KBM-7 (cell line): Measurements from ENCODE around the gene MAP3K20.
A peak's percentile ranks its signal among the peaks of the same experiment; 100 is the strongest.
"Not testable (repeated sequence)": the region's sequence is repeated elsewhere in the genome, so short reads cannot be mapped to it uniquely, and the experiment has no call there.

Experiments
- DNase-seq: peaks from one replicate; pipeline ENCODE4 v3.0.0-alpha.2; 2015
- in situ Hi-C: fragments of 300-500 bp; cut with MboI; formaldehyde crosslinking; loops from 2 replicates; pipeline ENCODE4 v1.14.3; 2020; ENCODE audit warnings: low sequenced_read_pairs, low pct_unique_long_range_greater_than_20kb, mixed read lengths

Gene MAP3K20

DNA sequence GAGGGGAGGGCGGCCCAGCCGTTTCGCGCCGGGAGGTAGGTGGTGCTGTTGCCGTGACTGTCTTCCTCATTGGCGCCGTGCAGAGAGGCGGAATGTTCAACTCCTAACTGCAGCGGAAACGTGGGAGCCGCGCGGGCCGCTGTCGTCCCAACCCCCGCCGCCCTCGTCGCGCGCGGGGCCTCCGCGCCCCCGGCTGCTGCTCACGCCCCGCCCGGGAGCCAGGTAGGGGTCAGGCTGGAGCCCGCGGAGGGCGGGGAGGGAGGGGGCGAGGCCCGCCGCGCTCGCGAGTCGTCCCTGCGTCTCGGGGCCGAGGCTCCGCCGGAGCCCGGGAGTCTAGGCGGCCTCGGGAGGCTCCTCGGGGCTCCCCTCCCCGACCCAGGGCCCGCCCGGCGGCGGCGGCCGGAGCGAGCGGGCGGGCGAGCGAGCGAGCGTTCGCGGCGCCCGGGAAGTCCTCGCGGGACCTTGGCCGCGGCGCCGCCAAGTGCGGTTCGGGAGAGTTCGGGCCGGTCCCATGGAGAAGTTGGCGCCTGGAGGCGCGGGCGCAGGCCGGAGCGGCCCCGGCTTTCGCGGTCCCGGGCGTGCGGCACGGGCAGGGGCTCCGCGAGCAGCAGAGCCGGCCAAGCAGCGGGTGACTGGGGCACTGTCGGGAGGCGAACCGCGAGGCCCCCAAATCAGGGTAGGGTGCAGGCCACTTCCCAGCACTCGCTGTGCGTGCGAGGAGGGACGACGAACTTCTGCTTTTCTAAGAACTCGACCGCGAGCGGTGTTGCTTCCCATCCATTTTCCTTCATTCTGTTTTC, at the start of gene MAP3K20:
Gene MAP3K20, plus strand, starts transcription at position 66 of the 800 bp plus-strand sequence. CDS start 15,186 bp downstream, outside the sequence.
- in situ Hi-C loops, result no loop called here
- peak; percentile 93 for DNase-seq

- no peak for DNase-seq
- in situ Hi-C loops, result no loop called here
These were observed 49.2 kb upstream of the MAP3K20 start for GRCh38 chr2:173026479-173026878.

- peak; percentile 85 for DNase-seq
- in situ Hi-C loops, result no loop called here
These were observed 48.2 kb upstream of the MAP3K20 start for GRCh38 chr2:173027181-173028128.

- DNase-seq, result no peak
- in situ Hi-C loops, result no loop called here
These were observed 47.5 kb upstream of the MAP3K20 start for GRCh38 chr2:173028141-173028540.

DNA sequence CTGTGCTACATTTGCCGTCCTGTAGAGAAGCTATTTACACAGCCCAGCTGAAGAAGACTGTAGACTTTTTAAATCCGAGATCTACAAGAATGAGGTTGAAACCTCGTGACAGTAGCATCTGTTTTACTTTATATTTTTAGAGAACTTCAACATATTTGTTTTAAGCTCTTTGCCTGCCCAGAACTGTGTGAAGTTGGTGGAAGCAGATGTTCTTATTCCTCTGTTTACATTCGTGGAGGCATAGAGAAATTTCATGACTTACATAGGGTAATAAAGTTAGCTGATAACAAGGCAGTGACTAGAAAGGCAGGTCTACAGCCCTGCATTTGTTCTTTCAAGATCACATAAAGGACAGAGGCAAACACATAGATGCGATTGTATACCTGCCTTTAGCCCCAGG, 47.0 kb upstream of the MAP3K20 start:
- DNase-seq, result no peak
- in situ Hi-C loops, result no loop called here

- no peak for DNase-seq
- in situ Hi-C loops, result no loop called here
These were observed 44.8 kb upstream of the MAP3K20 start for GRCh38 chr2:173030561-173031490.

DNA sequence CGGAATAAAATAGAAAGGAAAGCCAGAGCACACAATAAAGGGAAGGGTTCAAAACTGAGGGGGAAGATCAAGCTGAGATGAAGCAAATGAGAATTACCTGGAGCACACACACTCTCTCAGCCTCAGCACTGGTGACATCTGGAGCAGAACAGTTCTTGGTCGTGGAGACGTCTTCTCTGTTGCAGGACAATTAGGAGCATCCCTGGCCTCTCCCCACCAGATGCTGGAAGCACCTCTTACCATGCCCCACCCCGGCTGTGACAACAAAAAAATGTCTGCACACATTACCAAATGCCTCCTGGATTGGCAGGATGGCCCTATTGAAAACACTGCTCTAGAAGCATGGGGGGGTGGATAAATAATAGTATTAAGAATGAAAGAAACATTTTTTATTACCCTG, 43.6 kb upstream of the MAP3K20 start:
- DNase-seq, result no peak
- in situ Hi-C loops, result no loop called here

DNA sequence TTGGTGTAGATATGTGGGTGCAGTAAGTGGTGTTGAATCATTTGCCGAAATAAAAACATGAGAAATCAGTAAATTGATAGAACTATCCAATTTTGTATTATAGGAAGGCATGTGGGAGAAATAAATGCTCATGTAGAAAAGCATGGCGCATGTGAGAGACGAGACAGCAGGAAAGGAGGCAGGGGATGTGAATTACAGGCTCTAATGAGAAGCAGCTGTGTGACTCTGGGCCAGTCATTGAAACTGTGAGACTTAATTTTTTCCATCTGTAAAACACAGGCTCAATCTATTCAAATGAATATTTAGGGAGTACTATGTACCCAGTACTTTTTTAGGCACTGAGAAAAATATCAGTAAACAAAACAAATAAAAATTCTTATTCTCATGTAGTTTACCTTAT, 42.6 kb upstream of the MAP3K20 start:
- in situ Hi-C loops, result no loop called here
- no peak for DNase-seq

- in situ Hi-C loops, result no loop called here
- DNase-seq, result no peak
These were observed 41.5 kb upstream of the MAP3K20 start for GRCh38 chr2:173034143-173034542.

DNA sequence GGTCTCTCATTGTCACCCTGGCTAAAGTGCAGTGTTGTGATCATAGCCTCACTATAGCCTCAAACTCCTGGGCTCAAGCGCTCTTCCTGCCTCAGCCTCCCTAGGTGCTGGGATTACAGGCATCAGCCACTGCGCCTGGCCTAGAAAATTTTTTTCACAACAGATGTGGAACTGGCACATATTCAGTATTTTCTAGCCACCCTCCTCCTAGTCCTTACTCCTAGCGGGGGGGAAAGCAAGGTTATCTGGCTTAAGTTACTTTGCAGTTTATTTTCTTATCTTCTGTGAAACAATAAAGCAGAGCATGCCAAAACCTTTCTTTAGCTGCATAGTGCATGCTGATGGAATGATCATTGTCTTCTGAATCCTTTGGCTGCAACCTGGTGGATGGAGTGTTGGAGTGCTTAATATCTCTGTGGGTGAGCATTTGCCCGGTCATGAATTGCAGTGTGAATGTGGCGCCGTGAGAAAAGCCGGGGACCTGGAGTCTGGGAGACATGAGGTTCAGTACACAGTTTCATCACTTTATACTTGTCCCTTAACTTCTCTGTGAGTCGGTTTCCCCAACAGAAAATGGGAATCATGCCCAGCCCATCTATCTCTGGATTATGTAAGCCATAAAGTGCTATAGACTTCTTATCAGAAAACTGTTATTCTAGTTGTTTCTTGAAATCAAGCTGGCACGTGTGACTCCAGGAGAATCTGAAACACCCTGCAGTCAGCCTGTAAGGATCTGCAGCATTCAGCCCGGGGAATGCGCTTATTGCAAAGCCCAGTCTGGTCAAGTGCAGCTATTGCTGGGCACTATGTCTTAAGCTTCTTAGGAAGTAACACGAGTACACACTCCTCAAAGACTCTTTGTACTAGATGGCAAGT, 38.2 kb upstream of the MAP3K20 start:
- in situ Hi-C loops, result no loop called here
- no peak for DNase-seq

- DNase-seq, in situ Hi-C loops: not testable (repeated sequence)
These were observed 37.4 kb upstream of the MAP3K20 start for GRCh38 chr2:173038257-173038656.

DNA sequence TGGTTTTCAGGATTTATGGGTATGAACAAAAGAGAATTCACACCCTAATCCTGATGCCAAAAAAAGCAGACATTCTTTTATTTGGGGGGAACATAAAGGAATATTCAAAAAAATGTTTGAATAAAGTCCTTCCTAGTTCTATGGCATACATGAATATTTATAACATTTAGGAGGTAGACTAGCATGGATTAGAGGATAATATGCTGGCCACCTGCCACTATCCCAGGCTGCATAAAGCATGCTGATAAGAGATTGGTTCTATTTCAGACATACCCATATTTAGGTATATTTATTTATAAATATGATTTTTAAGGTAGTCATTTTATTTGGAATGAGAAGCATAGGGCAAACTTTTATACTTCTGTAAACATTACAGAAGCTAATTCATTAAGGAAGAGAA, 34.9 kb upstream of the MAP3K20 start:
- DNase-seq, result no peak
- in situ Hi-C loops, result no loop called here

GRCh38 chr2:173043476-173043875, 32.2 kb upstream of the MAP3K20 start:
- DNase-seq, result no peak
- in situ Hi-C loops, result no loop called here

GRCh38 chr2:173043897-173044519, 31.6 kb upstream of the MAP3K20 start:
- in situ Hi-C loops, result no loop called here

GRCh38 chr2:173044686-173045085, 31.0 kb upstream of the MAP3K20 start:
- DNase-seq, result no peak
- in situ Hi-C loops, result no loop called here

More at GRCh38 chr2:173043897-173044519, 31.6 kb upstream of the MAP3K20 start:
- no peak for DNase-seq

- no peak for DNase-seq
- in situ Hi-C loops, result no loop called here
These were observed 30.5 kb upstream of the MAP3K20 start for GRCh38 chr2:173045181-173045580.

GRCh38 chr2:173048522-173048896, 27.1 kb upstream of the MAP3K20 start:
- DNase-seq, result no peak
- in situ Hi-C loops, result no loop called here
